NCI-H345 treated with DMSO at 0.1 percent for 48 hours (cell line): Measurements from ENCODE around the gene SRMS.
"Not testable (repeated sequence)": the region's sequence is repeated elsewhere in the genome, so short reads cannot be mapped to it uniquely, and the experiment has no call there.

Experiments used
- DNase-seq: peaks from one replicate; lab custom pipeline; 2025; ENCODE audit not compliant: unreplicated experiment; lab: John Stamatoyannopoulos, UW

The SRMS gene

DNA sequence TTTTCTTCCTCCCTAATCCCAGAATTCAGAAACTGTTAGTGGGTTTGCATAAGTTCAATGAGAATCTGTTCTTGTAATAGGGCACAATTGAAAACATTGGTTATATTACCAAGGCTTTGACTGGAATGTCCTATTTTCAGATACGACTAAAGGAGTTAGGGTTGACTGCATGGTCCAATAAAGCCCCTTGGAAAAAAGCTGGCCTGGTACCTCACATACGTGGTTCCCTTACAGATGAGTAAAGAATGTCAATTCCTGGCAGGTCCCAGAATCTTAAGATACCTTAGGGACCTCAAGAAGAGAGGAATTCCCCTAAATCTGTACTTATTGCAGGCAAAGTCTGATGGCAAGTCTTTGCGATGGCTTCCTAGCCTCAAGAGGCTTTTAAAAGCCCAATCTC lies 22.4 kb downstream of the SRMS start:
- DNase-seq: no peak

DNA sequence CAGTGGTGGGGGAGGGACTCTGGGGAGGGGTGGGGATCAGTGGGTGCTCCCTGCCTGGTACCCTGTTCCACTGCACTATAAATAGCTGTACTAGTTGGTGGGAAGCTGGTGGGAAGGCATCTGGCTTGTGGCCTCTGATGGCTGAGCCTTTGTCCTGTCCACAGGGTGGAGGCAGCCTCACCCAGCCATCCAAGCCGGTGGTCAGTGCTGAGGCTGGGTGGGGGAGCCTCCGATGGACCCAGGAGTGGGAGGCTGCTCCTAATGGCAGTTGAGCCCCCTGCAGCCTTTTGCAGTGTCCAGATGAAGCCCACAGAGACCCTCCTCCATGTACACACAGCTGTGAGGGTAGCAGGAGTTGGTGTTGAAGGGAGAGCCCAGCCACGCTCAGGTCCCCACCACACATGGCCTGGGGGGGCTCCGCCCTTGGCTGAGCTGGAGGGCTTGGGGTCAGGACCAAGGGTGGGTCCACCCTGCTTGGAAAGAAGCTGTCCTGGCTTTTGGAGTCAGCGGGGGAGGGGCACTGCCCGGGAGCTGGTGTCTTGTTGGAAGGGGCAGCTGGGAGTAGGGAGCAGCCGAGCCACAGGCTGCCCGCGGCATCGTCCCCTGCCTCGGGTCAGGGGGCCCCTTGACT lies 24.5 kb downstream of the SRMS start:
- DNase-seq: no peak

DNA sequence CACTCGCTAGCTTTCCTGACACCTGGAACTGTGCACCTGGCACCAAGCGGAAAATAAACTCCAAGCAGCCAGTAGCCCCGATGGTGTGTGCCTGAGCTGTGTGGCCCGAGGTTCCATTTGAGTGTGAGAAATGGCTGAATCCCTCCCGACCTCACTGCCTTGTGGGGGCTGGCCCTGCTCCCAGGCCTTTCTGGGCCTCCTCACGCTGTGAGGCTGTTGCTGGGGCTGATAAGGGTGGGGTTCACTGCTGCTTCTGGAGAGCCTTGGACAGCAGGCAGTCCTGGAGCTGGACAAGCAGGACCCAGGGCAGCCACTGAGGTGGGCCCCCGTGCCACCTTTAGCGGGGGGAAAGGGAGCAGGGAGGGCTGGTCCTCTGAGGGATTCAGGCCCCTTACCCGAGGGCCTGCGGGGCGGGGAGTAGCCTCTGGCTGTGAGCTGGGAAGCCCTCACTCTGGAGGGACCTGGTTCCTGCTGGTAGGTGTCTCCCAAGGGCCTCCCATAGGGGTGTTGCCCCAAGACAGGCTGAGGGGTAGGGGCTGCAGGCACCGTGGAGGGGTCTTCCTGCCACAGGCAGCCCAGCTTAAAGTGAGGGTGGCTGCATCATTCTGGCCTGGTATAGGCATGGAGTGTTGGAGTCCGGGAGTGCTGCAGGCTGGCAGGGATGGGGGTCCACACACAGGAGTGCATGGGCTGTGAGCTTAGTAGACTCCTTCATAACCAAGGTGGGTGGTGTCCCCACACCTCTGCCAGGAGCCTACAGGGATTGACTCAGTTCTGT lies 25.3 kb downstream of the SRMS start:
- DNase-seq: no peak

GRCh38 chr20:63521602-63522001 lies 25.9 kb downstream of the SRMS start:
- no peak for DNase-seq

GRCh38 chr20:63520934-63521601 lies 26.5 kb downstream of the SRMS start:
- peak; percentile 42 for DNase-seq

DNA sequence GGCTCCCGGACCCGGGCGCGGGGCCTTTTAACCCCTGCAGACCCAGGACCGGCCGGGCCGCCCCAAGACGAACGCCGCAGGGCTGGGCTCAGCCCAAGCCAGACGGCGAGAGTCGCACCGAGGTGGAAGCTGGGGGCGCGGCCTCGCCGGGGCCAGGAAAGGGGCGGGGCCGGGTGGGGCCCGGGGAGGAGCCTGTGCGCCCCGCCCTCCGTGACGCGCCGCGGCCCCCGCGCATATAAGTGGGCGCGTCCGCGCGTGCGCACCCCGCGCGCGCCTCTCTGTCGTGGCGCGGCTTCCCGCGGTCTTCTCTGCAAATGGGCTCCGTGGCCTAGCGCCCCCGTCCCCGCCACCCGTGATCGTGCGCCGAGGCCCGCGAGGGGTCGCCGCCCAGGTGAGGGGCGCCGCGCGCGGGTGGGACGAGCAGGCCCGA lies 27.0 kb downstream of the SRMS start, which contains the start of gene PPDPF:
Gene PPDPF (plus strand): TSS at position 262 of the 430 bp plus-strand sequence. CDS start 544 bp downstream, outside the sequence.
- DNase-seq: peak; percentile 61

GRCh38 chr20:63519668-63520503 lies 27.7 kb downstream of the SRMS start:
- DNase-seq: peak; percentile 51

GRCh38 chr20:63518946-63519667 lies 28.4 kb downstream of the SRMS start:
- no peak for DNase-seq

GRCh38 chr20:63518351-63518861 lies 29.1 kb downstream of the SRMS start:
- no peak for DNase-seq

- DNase-seq: no peak
Measured at GRCh38 chr20:63517376-63518309, 29.9 kb downstream of the SRMS start.

GRCh38 chr20:63514520-63514919 lies 33.0 kb downstream of the SRMS start:
- DNase-seq: not testable (repeated sequence)

- DNase-seq: no peak
Measured at GRCh38 chr20:63513207-63513606, 34.3 kb downstream of the SRMS start.

- no peak for DNase-seq
Measured at GRCh38 chr20:63509088-63509564, 38.4 kb downstream of the SRMS start.

- peak; percentile 26 for DNase-seq
Measured at GRCh38 chr20:63508072-63508768, 39.3 kb downstream of the SRMS start.

DNA sequence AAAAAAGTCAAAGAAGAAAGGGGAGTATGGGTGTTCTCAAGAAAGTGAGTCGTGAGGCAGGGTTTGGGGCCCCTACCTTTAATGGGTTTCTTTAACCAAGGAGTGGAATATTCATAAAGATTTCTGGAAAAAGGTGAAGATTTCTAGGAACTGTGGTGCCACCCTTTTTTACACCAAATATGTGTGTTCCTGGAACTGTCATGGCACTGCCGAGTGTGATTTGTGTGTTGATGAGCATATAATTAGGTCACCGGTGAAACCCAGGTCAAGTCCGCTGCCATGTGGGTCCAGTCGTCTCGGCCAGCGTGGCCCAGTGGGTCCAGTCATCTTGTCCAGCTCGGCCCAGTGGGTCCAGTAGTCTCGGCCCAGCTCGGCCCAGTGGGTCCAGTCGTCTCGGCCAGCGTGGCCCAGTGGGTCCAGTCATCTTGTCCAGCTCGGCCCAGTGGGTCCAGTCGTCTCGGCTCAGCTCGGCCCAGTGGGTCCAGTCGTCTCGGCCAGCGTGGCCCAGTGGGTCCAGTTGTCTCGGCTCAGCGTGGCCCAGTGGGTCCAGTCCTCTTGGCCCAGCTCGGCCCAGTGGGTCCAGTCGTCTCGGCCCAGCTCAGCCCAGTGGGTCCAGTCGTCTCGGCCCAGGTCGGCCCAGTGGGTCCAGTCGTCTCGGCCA lies 40.3 kb downstream of the SRMS start:
- no peak for DNase-seq

GRCh38 chr20:63505723-63506122 lies 41.8 kb downstream of the SRMS start:
- DNase-seq: no peak

- DNase-seq: no peak
Measured at GRCh38 chr20:63505281-63505680, 42.3 kb downstream of the SRMS start.

DNA sequence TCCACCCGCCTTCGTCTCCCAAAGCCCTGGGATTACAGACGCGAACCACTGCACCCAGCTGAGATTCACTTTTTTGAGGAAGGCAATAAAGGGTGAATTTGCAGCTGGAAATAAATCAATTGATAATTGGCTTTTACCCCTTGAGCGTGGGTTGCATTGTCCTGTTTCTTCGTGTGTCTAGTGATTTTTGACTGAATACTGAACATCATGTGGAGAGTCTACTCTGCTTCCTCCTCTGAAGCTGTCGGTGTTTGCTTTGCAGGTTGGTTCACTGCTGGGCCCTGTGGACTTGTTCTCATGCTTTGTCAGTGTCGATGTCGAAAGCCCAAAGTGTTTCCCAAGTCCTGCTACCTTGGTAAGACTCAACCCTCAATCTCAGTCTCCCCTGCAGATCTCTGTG lies 42.9 kb downstream of the SRMS start:
- no peak for DNase-seq
